Eye (tissue), 1 donor: ENCODE data around the gene ARHGAP42.
A peak's percentile ranks its signal among the peaks of the same experiment; 100 is the strongest.

Experiments
- DNase-seq: peaks from one replicate; pipeline ENCODE4 v3.0.0-alpha.2; 2015

The ARHGAP42 gene

DNA sequence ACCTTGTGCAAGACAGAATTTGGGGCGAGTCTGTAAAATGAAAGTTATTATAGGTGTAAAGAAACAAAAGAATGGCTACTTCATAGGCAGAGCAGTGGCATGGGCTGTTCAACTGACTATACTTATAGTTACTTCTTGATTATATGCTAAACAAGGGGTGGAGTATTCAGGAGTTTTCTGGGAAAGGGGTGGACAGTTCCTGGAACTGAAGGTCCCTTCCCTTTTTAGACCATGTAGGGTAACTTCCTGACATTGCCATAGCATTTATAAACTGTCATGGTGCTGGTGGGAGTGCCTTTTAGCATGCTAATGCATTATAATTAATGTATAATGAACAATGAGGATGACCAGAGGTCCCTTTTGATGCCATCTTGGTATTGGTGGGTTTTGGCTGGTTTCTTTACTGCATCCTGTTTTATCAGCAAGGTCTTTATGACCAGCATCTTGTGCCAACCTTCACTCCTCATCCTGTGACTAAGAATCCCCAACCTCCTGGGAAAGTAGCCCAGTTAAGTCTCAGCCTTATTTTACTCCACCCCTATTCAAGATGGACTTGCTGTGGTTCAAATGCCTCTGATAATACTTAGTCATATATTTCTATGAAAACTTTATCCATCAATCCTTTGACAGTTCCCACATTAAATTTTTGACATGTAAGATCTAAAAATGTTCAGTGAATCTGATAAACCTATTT, 118.6 kb downstream of the ARHGAP42 start:
- no peak for DNase-seq

DNA sequence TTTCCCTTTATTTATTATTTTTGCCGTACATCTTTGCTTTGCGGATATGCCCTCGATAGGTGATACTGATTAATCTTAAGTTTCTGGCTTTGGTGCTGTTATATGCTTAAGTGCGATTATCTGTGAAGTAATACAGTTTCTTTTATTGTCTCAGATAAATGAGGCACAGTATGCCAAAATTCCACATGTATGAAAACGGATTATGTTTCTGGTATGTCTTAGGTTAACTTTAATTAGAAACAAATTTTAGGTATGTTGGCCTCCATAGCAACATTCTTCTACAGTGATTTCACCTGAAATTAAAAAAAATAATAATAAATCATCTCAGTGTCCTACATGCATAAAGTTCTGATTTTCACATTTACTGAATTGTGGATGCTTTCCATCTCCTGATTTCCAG, 119.2 kb downstream of the ARHGAP42 start:
- DNase-seq, result no peak

DNA sequence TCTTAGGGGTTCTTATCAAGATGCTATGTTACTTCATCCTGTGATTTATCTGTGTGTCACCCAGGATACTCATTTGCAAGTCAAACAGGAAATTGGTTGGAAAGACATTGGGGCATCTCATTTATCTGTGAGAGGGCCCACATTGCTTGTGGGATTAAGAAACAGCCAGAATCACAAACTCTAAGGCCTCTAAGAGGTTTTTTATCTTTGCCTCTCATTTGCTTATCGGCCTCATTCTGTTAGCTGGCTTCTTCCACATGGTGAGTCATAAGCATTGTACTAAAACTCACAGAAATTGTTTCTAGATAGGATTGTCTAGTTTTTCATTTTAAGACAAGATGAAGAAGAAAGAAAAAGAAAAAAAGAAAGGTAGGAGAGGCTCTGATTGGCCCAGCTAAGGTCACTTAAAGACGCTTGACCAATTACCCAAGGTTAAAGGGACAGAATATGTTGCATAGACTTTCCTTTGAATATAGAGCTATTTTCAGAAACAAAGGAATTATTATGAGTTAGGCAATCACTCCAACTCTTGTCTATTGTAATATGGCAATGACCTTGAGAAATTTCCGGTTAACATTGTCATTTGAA, 121.9 kb downstream of the ARHGAP42 start:
- DNase-seq, result no peak

DNA sequence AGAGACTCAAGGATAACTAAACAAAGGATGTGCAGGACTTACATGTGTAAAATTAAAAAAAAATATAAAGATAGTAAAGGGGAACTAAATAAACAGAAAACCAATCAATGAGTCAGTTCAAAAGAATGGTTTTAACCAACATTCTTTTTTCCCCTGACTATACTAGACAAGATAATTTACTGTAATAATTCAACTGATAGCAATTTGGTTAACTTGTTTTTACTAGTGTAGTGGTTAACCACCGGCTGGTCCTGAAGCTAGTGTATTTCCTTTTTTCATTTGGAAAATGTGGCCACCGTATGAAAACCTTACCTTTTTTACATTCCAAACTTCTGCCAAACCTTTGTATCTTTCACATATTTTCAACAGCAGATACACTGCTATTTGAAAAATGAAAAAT, 123.1 kb downstream of the ARHGAP42 start:
- no peak for DNase-seq

DNA sequence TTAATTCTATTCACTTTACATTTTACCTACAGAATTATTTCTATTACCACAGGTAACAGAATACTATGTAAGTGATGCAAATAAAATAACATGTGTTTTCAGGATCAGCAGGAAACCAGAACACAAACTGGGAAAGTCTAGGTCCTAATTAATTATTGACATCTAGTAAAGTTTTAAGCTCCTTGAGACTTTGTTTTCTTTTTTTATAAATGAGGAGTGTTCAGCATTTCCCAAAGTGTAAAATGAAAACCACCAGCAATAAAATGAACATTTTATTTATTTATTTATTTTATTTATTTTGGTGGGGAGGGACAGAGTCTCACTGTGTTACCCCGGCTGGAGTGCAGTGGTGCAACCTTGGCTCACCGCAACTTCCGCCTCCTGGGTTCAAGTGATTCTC, 123.6 kb downstream of the ARHGAP42 start:
- DNase-seq, result no peak

DNA sequence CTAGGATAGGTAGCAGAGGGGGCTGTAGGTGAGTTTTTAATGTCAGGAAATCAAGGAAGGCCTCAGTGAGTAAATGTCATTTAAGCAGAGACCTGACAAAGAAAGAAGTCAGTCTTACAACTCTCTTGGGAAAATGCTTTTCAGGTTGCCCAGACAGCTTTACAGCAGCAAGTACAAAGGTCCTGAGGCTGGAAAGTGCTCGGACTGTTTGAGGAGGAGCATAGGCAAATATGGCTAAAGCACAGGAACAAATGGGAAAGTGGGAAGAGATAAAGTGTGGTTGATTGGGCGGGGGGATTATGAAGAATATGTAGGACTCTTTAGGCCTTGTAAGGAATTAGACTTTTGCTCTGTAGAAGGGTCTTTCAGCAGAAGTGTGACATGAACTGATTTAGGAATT, 125.4 kb downstream of the ARHGAP42 start:
- no peak for DNase-seq

DNA sequence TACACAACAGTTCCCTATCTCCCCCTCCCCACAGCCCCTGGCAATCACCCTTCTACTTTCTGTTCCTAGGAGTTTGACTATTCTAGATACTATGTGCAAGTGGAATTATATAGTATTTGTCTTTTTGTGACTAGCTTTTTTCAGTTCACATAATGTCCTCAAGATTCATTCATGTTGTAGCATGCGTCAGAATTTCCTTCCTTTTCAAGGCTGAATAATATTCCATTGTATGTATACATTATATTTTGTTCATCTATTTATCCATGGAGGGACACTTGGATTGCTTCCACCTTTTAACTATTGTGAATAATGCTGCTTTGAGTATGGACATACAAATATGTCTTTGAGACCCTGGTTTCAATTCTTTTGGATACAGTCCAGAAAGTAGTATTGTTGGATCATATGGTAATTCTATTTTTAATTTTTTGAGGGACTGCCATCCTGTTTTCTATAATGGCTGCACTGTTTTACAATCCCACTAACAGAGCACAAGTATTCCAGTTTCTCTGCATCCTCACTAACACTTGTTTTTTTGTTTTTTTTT, 128.8 kb downstream of the ARHGAP42 start:
- DNase-seq, result no peak

DNA sequence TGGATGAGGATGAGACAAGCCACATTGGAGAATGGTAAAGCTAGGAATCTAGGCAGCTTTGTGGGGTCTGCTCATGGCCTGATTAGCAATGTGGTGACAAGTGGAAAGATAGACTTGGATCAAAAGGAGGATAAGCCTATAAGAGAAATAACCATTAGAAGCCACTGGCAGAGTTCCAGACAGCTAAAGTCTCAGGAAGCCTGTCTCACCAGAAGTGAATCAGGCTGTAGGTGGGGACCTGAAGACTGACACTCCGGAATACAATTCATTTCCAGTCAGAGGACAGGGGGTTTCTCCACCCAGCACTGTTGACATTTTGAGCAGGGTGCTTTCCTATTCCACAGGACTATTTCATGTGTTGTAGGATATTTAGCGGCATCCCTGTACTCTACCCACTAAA, 129.7 kb downstream of the ARHGAP42 start:
- DNase-seq, result no peak

DNA sequence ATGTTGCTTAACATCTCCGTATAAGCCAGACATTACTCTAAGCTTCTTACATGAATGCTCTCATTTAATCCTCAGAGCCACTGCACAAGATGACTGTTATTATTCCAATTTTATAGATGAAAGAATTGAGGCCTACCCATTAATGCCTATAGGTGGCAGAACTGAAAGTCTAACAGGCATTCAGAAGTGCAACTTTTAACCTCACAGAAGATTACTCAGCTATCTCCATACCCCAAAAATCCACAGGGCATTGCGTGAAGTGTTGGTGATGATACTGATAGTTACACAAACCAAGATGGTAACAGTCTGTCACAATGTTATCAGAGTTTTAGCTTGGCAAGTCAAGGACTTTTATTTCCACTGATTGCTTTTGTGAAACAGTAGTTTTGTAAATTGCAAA, 130.5 kb downstream of the ARHGAP42 start:
- DNase-seq, result no peak

DNA sequence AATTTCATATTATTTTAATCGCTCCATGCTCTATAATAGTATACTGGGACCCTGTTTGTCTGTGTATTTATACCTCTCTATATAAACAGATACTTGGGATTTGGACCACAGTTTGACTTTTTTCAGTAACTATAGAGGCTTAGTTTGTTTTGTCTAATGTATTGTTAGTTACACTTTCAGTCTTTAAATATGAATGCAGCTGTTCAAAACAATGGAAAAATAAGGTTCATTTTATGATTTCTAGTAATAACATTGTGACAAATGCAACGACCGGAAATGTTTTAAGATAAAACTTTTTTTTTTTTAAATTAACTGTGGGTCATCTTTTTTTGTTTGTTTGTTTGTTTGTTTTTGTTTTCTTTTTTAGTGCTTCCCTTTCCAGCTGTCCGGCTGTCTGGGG, 133.5 kb downstream of the ARHGAP42 start:
- no peak for DNase-seq

DNA sequence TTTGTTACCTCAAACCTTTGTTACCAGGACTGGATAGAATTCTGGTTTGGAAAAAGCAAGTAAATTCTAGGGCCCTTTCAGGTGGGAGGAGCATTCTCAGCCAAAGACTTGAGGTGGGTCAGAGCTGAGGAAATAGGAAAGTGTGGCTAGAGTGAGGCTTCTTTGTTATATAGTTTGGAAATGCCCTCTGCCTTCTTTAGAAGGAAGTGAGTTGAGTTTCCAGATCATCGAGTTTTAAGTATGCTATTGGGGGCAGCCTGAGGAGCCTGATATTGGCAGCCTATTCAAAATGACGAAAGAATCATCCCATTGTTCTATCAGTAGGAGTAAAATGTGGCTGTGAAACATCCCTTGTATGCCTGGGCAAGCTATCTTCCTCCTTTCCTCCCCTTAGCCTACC, 134.1 kb downstream of the ARHGAP42 start:
- peak; percentile 61 for DNase-seq

DNA sequence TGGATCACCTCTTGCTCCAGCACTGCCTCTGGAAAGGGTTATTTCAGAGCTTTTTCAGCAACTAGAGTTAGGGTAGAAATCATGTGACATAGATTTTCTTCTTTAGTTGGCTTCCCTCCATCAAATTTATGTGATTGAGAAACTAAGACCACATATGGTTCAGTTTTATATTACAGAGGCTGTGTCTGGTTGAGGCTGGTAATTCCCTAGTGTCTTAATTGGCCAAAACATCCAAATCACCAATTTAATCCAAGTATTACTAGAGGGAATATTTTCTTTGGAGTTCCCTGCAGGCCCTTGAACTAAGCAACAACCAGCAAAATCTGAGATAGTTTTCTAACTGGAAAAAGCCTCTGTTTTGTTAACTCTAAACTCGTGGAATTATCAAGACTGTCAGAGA, 136.3 kb downstream of the ARHGAP42 start:
- peak; percentile 44 for DNase-seq

DNA sequence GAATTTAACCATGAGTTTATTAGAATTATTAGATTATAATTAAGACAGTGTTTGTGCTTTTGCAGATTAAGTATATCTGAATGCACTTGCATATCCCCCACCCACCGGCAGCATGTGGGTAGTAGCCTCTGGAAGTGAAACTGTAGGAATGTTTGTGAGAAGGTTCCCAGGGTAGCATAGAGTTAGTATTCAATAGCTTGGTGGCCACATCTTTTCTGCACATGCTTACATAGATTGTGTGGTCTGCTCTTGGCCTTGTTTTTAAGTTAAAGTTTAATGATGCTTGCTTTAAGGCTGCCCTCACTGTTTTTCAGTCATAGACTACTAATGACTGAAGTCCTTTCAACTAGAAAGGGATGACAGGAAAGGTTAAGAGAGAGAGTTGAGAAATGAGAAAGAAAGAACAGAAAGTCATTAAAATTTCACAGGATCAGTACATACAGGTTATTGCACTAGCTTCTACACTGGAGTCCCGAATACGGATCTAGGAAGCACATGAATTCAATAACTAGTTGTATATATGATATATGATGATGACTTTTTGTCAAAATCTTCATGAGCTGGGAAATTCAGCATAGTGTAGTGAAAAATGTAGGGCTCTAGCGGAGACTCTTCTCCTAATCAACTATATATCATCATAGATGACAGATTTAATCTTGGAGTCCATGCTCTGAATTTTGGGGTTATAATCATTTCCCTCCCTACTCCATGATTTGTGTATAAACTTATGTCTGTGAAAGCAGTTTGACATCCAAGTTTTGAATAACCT, 137.1 kb downstream of the ARHGAP42 start:
- peak; percentile 40 for DNase-seq

DNA sequence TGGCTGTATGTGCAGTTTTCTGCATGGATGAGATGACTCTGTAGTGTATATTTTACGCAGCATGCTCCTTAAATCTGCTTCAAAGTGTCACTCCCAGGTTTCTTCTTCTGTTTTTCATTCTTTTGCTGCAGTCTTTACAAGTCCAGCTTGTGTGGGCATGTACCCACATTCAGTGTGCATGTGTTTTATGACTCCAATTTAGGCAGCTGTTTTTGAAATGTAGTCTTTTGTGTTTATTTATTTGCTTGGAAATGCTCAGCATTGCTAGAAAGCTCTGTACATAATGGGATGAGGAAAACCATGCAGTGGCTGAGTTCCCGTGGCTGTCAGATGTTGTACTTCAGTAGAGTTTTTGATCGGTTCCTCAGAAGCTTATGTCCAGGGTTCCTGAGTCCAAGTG, 138.5 kb downstream of the ARHGAP42 start:
- peak; percentile 50 for DNase-seq

DNA sequence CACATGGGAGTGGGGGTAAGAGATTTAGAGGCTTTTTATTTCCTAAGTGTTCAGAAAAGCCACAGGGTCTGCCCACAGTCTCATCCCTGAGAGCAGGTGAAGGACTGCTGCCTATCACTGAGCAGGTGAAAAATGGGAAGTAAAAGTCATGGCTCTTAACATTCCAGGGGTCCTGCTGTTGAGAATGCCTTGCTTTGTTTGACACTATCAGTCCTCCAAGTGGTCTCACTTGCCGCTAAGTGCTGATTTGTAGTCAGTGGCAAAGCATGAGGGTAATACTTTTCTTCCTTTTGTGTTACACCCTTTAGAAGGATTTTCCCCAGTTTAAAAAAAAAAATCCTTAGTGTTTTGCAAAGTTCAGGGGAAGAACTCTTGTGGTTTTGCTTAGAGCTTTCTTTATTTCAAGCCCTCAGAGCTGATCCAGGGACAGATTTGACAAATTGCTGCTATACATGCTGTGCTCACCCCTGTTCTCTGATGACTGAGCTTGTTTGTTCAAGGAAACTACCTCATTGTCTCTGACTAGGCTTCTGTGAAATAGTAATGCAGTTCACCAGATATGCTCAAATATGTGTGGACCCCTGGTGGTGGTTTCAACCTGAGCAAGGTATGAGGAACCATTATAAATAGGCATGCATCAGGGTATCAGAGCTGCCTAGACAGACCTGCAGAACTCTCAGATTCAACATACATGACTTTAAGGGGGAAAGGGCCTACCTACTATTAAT, 141.0 kb downstream of the ARHGAP42 start:
- DNase-seq, result no peak

DNA sequence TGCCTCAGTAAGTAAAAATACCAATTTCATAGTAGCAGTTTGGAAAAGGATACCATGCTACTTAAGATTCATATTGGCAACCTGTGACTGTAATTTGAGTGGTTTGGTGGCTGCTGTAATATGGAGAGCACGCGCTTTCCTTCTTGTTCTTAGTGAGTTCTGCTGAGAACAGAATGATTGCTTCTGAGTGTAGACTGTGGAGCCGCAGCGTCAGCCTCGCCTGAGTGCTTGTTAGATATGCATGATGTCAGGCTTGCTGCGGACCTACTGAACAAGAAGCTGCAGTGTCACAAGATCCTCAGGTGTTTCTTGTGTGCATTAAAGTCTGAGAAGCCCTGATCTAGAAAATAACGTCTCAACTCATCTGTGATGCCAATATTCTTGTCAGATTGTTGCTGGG, 143.2 kb downstream of the ARHGAP42 start:
- DNase-seq, result peak; percentile 76

DNA sequence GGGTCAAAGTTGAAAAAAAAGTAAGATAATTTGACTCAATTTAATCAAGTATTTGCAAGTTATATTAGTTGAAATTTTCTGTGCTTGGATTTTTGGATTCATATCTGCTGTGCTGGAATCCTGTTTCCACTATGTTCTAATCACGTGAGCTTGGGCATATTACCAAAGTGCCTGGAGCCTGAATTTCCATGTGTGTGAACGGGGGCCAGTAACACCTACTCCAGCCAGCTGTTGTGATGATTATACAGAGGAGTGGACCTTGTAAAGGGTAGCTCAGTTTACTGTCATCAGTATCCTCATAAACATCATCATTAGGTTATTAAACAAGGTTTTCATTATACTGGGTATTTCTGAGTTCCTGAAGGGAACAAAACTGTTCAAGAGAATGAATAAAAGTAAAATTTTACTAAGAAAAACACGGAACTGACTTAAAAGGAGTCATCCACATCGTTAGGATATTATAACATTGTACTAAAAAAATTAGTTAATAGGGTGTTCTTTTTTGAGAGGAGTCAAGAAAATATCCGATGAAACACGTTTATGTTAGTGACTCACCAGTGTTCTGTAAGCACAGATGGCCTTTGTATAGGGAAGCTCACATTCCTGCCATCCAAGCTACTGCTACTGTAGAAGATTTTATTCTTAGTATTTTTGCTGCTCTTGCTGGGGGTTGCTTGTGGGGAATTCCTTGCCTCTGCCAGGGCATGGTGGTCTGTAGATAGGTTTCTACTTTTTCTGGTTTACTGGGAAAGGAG, 144.1 kb downstream of the ARHGAP42 start:
- peak; percentile 52 for DNase-seq

DNA sequence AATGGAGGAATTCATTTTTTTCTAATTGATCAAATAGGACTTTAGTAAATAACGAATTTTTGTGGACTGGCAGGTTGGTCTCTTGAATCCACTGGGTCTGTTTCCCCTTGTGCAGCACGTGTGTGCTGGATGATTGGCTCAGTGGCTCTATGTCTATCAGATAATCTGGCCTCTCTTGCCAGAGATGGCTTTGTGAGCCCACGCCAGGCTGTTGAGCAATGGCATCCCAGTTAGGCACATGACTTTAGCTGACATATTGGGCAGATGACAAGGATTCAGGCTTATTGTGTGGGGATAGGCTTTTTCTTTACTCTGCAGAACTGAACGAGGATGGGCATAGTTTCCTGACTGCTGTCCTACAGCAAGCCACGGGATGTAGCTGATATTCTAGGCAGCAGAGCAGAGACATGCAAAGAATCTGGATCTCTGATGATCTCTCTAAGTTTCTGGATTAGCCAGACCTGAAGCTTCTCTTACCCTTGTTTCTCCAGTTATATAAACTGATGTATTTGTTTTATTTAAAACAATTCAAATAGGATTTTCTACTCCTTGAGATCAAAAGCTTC, 144.9 kb downstream of the ARHGAP42 start:
- no peak for DNase-seq

DNA sequence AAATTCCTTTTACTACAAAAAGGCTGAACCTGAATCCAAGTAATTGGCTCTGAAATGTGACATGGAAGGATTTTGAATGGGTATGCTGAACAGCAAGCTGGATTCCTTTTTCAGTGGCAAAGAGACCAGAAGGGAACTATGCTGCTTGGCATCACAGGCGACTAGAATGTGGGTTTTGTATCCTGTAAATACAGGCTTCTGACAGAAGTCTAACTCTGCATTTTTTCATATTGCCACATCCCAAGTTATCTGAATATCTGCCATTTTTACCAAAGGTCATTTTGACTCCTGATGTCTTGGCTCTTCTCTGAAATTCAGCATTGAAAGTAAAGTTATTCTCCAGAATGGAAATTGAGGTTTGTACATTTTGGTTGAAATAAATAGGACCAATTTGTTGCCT, 145.7 kb downstream of the ARHGAP42 start:
- no peak for DNase-seq

DNA sequence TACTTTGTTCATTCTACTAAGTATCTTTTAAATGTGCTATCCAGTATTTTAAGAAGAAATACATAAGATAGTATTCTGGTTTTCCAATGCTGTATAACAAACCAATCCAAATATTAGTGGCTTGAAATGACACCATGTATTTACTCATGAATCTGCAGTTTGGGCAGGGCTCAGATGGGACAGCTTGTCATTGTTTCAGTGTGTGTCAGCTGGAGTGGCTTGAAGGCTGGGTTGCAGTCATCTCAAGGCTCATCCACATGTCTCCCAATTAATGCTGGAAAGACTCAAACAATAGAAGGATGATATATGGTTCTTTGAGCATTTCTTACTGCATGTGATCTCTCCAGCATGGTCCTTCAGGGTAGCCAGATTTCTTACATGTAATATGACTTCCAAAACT, 146.2 kb downstream of the ARHGAP42 start:
- DNase-seq, result no peak

DNA sequence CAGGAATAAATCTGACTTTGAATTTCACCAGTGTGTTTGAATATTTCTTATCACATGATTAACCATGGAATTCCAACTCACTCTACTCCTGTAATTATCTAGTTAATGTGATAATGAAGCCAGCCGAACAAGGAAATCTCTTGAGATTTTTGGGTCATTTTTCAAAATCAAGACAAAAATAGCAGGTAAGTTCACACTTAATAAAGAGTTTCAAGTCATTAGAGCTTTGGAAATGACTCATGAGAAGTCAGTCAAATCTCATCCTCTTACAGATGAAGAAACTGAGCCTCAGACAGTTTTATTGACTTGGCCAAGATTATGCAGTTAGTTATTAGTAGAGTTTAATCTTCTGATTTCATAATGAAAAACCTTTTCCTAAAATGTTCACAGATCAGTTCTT, 148.8 kb downstream of the ARHGAP42 start:
- no peak for DNase-seq

DNA sequence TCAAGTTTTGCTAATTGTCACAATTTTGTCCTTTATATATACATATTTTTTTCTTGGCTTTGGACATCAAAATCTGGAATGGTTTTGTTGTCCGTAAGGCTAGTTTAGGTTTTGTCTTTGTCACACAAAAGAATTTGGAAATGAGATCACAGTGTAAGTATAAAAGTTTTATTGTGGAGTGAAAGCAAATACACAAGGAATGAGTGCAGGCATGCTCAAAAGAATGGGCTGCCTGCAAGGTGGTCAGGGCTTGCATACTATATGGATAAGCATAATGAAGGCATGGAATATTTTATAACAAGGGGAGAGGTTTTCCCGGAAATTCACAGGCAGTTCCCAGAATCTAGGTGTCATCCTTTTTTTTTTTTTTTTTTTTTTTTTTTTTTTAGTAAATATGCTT, 150.2 kb downstream of the ARHGAP42 start:
- DNase-seq, result no peak
